Ramos (cell line): ENCODE results near the gene PRMT6.
"Not testable (repeated sequence)": the region's sequence is repeated elsewhere in the genome, so short reads cannot be mapped to it uniquely, and the experiment has no call there.

Experiments
- in situ Hi-C: fragments of 300-500 bp; cut with MboI; formaldehyde crosslinking; loops from one replicate; pipeline ENCODE4 v1.14.3; 2022; ENCODE audit warnings: low sequenced_read_pairs; ENCODE audit not compliant: unreplicated experiment

Gene PRMT6

DNA sequence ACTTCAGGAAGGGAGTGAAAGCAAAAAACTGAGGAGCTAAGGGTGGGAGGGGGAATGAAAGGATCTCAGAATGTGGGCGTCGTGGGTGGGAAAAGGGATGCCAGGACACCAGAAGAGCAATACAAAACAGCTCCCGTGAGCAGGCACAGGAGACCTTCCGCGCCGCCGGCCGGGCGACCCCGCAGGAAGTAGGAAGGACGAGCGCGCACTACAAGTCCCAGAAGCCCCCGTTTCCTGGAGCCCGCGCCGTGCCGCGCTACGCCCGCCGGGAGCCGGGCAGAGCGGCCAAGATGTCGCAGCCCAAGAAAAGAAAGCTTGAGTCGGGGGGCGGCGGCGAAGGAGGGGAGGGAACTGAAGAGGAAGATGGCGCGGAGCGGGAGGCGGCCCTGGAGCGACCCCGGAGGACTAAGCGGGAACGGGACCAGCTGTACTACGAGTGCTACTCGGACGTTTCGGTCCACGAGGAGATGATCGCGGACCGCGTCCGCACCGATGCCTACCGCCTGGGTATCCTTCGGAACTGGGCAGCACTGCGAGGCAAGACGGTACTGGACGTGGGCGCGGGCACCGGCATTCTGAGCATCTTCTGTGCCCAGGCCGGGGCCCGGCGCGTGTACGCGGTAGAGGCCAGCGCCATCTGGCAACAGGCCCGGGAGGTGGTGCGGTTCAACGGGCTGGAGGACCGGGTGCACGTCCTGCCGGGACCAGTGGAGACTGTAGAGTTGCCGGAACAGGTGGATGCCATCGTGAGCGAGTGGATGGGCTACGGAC, at the start of gene PRMT6:
PRMT6 (plus strand) TSS at position 249 of the 771 bp plus-strand sequence; CDS start at position 291, 42 bp downstream.
- in situ Hi-C loops: loop anchor here (10.0 kb wide), 1 partner anchor 88 kb away; the partner anchor contains the start of gene NTNG1

DNA sequence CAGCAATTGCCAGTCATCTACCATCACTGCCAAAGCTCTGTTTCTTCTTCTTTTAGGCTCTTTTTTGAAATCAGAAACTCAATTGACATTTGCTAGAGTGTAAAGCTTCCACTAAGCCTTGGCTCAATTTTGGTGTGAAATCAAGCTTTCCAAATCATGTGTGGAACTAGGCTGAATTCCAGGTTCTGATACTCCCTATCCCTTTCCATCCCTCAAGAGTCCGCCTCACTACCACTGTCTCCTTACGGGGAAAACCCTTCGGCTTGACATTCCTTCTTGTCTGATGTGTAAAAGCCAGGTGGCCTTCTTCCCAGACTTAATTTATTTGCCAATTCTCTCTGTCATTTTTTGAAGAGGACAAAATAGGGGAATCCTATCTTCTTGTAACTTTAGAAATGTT, 47.2 kb upstream of the PRMT6 start:
- in situ Hi-C loops: no loop called here

DNA sequence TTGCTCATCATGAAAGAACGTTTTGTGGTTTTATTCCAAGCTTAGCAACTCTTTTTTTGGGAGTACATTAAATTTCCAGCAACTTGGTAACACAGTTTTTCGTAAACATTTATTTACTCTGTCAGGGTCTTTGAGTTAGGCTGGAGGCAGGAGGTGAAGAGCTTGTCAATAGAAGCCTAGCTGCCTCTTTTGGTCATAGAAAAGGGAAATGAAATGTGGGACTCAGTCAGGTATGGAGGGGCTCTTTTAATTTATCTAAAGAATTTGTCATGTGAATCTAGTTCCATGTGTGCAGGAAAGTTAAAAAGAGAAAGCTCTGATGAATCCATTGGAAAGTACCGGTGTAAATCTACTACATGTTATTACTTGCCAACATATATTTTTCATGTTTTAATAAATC, 45.9 kb upstream of the PRMT6 start:
- in situ Hi-C loops: no loop called here

GRCh38 chr1:107016376-107016978, 40.0 kb upstream of the PRMT6 start:
- in situ Hi-C loops: no loop called here

DNA sequence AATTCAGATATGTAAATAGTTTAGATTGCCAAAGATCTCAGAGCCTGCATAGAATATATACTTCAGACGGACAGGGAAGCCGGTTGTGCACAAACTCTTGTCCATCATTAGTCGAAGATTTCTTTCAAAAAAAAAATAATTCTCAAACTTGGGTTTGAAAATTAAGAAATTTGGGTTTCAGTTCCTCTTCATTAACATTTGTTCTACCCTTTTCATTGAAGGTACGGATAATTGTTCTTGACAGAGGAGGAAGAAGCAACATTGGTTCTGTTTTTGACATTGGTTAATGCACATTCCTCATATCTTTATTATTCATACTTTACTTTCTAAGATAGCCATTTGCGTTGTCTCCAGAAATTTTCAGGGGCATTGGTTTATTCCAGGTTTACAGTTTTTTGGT, 38.0 kb upstream of the PRMT6 start:
- in situ Hi-C loops: no loop called here

DNA sequence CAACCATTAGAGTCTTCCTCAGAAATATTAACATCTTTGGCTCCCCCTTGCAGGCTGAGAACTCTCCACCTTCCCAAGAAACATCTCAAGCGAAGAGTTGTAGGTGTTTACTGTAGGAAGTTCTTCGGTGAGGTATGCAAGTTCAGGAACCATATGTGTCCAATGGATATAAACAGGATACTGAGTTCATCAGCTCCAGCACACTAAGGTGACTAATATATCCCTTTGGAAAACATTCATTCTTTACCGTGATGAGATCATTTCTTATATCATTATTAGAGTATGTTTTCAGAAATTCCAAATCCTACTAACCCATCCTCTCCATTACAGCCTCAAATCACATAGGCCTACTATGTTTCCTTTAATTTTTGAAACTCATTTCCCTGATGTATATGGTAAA, 37.3 kb upstream of the PRMT6 start:
- in situ Hi-C loops: no loop called here

GRCh38 chr1:107038874-107039273, 17.6 kb upstream of the PRMT6 start:
- in situ Hi-C loops: not testable (repeated sequence)

- in situ Hi-C loops: not testable (repeated sequence)
Observed at GRCh38 chr1:107044310-107045220, 11.9 kb upstream of the PRMT6 start.

GRCh38 chr1:107047602-107048001, 8.9 kb upstream of the PRMT6 start:
- in situ Hi-C loops: no loop called here

GRCh38 chr1:107048241-107048640, 8.2 kb upstream of the PRMT6 start:
- in situ Hi-C loops: no loop called here

DNA sequence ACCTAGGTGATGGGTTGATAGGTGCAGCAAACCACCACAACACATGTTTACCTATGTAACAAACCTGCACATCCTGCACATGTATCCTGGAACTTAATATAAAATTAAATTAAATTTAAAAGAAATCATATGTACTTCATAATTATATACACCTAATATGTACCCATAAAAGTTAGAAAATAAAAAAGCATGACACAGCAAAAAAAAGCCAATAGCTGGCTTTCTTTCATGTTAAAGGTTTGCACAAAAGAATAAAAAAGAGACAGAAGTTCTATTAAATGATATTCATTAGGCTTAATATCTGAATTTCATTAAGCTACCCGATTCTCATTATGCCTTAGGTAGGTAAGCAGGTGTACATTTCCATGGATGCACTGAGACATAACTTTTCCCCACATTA, 5.2 kb upstream of the PRMT6 start:
- in situ Hi-C loops: loop anchor here (10.0 kb wide), 1 partner anchor 94 kb away; the partner anchor contains the start of gene NTNG1

GRCh38 chr1:107055919-107056425, 502 bp upstream of the PRMT6 start:
- in situ Hi-C loops: loop anchor here (10.0 kb wide), 1 partner anchor 89 kb away; the partner anchor contains the start of gene NTNG1

- in situ Hi-C loops: loop anchor here (10.0 kb wide), 1 partner anchor 87 kb away; the partner anchor contains the start of gene NTNG1
Observed at GRCh38 chr1:107057197-107058133, 991 bp downstream of the PRMT6 start.

- in situ Hi-C loops: loop anchor here (10.0 kb wide), 1 partner anchor 86 kb away; the partner anchor contains the start of gene NTNG1
Observed at GRCh38 chr1:107058245-107059032, 2.0 kb downstream of the PRMT6 start.

GRCh38 chr1:107061886-107062285, 5.4 kb downstream of the PRMT6 start:
- in situ Hi-C loops: no loop called here

GRCh38 chr1:107073493-107073892, 17.0 kb downstream of the PRMT6 start:
- in situ Hi-C loops: no loop called here

DNA sequence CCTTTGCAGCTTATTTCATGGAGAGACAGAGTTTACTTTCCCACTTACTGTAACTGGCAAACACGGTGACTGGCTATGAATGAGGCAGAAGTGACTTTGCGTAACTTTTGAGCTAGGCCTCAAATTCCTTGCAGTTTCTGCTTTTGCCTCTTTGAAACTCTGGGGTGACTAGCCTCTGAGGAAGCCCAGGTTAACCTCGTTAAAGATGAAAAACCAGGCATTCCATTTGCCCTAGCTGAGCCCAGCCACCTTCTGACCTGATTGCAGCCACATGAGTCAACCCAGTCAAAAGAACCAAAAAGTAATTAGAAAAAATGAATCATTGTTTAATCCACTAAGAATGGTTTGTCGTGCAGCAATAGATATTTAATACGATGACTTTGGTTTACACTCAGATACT, 20.4 kb downstream of the PRMT6 start:
- in situ Hi-C loops: no loop called here

GRCh38 chr1:107079249-107079648, 22.8 kb downstream of the PRMT6 start:
- in situ Hi-C loops: no loop called here
